ENCODE results near the gene NMRK1. TPM values are rescaled to one million over a fixed set of nuclear protein-coding genes. Genes with fewer than 3 reads are reported as not detected.

Gene NMRK1
- total RNA-seq, 1 experiment from 2014 or later = 7.8 TPM

DNA sequence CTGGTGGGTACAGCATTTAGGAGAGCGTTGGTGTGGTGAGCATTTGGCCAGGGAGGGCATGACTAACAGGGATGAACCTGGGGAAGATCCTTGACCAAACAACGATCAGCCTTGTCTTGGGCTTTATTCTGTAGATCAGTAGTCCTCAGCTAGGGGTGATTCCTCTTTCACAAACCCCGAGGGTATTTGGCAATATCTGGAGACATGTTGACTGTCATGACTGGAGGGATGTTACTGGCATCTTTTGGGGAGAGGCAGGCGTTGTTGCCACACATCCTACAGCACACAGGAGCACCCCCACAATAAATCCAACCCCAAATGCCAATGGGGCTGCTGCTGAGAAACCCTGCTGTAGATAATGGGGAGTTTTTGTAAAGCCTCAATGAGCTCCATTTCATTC is 44.3 kb upstream of the NMRK1 start:
- H3K79me2 ChIP-seq (ENCODE audit: insufficient read depth, low read length) = no peaks in the 10 kb centered on the region
- no peaks in the 10 kb centered on the region for H3K9me3 ChIP-seq (ENCODE audit: control insufficient read depth in 1 of 2, insufficient read depth in 1 of 2, low read depth in 1 of 2, low read length in 2 of 2)
- H3K4me3 ChIP-seq (replicated peaks in 1 of 2; ENCODE audit: low read depth in 1 of 2, low read length in 2 of 2) = no peak overlapping the region
- ChIA-PET POLR2A (no interaction called here), RAD21 (ENCODE audit: low non-redundant PET in 1 of 2, low total read pairs in 2 of 2, uncharacterized antibody in 2 of 2, unreplicated experiment in 2 of 2) (no interaction called here), CTCF (no interaction called here)
- no peak overlapping the region for H3K9ac ChIP-seq (ENCODE audit: low read length)
- BruUV-seq (replicated peaks) = no TSS peak
- no peaks in the 10 kb centered on the region for H3K9me2 ChIP-seq (ENCODE audit: insufficient read depth)
- no peak for DNase-seq (ENCODE audit: low read depth, low spot score)
- H3K36me3 ChIP-seq (ENCODE audit: control insufficient read depth in 1 of 2, insufficient read depth in 2 of 2, low read length in 2 of 2) = no peaks in the 10 kb centered on the region
- H3K4me1 ChIP-seq (ENCODE audit: control insufficient read depth in 1 of 2, insufficient read depth in 2 of 2, low read length in 2 of 2) = no peaks in the 10 kb centered on the region
- no peaks in the 10 kb centered on the region for H4K20me1 ChIP-seq (ENCODE audit: insufficient read depth)
- ATAC-seq = no peak
- H2AFZ ChIP-seq (ENCODE audit: low read depth, low read length, poor library complexity, severe bottlenecking) = no peak overlapping the region
- no peak overlapping the region for H3K27ac ChIP-seq (ENCODE audit: low read depth, low read length)
- intact Hi-C loops (cut with micrococcal nuclease) = no loop called here
- H3K4me2 ChIP-seq (ENCODE audit: low read length) = no peak overlapping the region
- TF ChIP-seq ATF3 (IDR thresholded peaks at IDR 0.05) = no peak
- TF ChIP-seq SRF (IDR thresholded peaks at IDR 0.05; ENCODE audit: low read depth) = no peak
- TF ChIP-seq FOSL1 (IDR thresholded peaks at IDR 0.05; ENCODE audit: low read depth) = no peak
- no peak for TF ChIP-seq TCF7L2 (IDR thresholded peaks at IDR 0.05; ENCODE audit: borderline replicate concordance, extremely low read depth, insufficient read depth, insufficient read length)
- TF ChIP-seq ZNF274 (IDR thresholded peaks at IDR 0.05; ENCODE audit: low read depth, low read length) = no peak
- no peak for TF ChIP-seq POLR2A (IDR thresholded peaks at IDR 0.05; ENCODE audit: borderline replicate concordance, extremely low read depth, insufficient read depth, insufficient read length)
- no peak for TF ChIP-seq RAD21 (IDR thresholded peaks at IDR 0.05; ENCODE audit: low read depth)
- TF ChIP-seq EZH2phosphoT487 (IDR thresholded peaks at IDR 0.05; ENCODE audit: borderline replicate concordance) = no peak
- TF ChIP-seq, protein P1, sequence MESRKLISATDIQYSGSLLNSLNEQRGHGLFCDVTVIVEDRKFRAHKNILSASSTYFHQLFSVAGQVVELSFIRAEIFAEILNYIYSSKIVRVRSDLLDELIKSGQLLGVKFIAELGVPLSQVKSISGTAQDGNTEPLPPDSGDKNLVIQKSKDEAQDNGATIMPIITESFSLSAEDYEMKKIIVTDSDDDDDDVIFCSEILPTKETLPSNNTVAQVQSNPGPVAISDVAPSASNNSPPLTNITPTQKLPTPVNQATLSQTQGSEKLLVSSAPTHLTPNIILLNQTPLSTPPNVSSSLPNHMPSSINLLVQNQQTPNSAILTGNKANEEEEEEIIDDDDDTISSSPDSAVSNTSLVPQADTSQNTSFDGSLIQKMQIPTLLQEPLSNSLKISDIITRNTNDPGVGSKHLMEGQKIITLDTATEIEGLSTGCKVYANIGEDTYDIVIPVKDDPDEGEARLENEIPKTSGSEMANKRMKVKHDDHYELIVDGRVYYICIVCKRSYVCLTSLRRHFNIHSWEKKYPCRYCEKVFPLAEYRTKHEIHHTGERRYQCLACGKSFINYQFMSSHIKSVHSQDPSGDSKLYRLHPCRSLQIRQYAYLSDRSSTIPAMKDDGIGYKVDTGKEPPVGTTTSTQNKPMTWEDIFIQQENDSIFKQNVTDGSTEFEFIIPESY (IDR thresholded peaks at IDR 0.05; ENCODE audit: extremely low read depth, insufficient replicate concordance, low read length) = no peak
- H3K27me3 ChIP-seq (ENCODE audit: insufficient read depth, low read length) = no peaks in the 10 kb centered on the region

Measured in HCT116 (cell line).